NCI-H748 (cell line): ENCODE data around the gene PRKN.

Experiments used
- DNase-seq: peaks from one replicate; lab custom pipeline; 2025; ENCODE audit not compliant: unreplicated experiment; lab: John Stamatoyannopoulos, UW

PRKN gene

DNA sequence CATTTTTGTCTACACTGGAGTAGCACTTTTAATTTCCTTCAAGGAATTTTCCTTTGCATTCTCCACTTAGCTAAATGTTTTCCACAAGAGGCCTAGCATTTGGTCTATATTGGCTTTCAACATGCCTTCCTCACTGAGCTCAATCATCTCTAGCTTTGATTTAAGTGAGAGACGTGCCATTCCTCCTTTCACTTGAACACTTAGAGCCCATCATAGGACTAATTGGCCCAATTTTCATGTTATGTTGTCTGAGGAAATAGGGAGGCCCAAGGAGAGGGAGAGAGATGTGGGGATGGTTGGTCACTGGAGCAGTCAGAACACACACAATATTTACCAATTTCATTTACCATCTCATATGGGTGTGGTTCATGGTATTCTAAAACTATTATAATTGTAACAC is 645.0 kb downstream of the PRKN start:
- no peak for DNase-seq

DNA sequence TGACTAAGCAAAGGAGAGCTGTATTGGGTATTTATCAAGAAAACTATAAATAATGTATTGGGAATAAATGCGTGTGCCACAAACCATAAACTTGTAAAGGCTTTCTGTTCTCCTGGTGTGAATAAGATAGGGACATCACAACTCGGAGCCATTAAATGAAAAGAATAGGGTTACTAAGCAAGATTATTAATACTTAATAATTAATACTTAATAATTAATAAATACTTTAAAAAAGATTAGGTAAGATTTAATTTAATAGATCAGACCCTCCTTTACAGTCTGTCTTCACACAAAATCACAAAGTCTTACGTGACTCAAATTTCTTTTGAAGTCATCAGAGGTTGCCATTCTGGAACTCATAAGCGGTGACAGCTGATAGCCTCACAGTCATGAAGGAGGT is 648.9 kb downstream of the PRKN start:
- no peak for DNase-seq

DNA sequence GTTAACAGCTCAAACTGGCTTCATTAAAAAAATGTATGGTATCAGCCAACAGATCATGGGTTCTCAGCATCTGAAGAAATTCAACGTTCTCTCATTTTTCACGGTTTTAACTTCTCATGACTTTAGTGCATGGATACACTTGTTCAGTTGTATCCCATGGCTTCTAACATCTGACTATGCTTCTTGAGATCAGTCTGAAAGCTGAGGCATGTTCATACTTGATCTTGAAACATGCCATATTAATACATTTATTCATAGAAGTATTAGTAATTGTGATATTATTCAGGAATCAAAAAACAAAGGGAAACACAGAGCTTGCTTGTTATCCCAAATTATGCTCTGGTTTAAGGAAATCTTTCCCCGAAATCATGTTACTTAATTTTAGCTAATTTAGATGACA is 649.4 kb downstream of the PRKN start:
- no peak for DNase-seq

GRCh38 chr6:162076816-162077215 is 650.8 kb downstream of the PRKN start:
- no peak for DNase-seq

DNA sequence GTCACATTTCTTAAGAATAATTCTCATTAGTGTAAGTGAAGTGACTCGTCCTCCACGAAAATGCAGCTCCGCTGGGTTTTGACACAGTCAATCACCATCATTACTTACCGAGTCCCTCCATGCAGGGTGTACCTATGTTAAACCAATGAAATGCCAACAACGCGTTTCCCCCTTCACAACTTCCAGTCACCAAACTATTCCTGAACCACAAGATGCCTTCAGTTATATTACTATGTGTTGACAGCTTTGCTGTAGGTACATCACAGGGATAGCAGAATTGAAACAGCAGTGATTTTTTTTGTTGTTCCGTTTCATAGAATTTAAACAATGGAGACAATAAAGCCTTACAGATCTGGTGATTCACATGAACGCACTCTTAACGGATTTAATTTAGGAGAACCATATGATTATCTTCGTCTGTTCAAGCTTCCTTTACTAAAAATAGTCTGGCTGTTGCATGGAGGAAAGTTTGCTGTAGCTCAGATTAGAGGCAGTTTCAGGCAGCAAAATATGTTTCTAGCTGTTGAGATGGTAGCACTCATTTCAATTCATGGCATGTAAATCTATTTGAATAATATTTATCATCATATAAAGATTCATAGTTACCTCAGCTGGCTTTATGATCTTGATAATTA is 652.8 kb downstream of the PRKN start:
- DNase-seq = no peak

DNA sequence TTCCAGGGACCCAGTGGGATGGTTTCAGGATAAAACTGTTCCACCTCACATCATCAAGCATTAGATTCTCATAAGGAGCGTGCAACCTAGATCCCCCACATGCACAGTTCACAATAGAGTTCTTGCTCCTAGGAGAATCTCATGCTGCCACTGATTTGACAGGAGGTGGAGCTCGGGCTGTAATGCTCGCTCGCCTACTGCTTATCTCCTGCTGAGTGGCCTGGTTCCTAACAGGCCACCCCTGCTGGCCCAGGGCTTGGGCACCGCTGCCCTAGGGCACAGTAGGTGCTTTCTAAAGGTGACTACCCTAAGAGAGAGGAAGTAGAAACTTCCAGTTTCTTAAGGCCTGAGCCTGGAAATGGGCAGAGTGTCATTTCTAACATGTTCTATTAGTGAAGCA is 656.9 kb downstream of the PRKN start:
- DNase-seq = no peak

GRCh38 chr6:162069995-162070394 is 657.6 kb downstream of the PRKN start:
- no peak for DNase-seq

GRCh38 chr6:162068340-162068739 is 659.2 kb downstream of the PRKN start:
- no peak for DNase-seq

GRCh38 chr6:162063666-162064065 is 663.9 kb downstream of the PRKN start:
- DNase-seq = no peak

- no peak for DNase-seq
These were observed 669.2 kb downstream of the PRKN start for GRCh38 chr6:162058281-162058875.

DNA sequence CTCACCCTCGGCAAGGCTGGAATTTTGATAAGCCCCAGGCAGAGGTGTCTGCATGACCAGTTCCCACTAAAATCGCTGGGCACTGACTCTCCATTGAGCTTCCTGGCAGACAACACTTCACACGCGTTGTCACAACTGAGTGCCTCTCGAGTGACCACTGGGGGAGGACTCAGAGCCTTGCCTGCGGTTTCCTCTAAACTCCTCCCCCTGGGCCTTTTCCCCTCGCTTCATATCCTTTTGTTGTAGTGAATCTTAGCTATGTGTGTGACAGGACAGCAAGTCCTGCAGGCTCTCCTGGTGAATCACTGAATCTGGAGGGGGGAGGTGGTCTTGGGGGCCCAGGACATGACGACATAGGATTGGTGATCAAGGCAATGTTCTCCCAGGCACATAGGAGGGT is 670.8 kb downstream of the PRKN start:
- DNase-seq = no peak

- DNase-seq = no peak
These were observed 671.5 kb downstream of the PRKN start for GRCh38 chr6:162056061-162056460.

DNA sequence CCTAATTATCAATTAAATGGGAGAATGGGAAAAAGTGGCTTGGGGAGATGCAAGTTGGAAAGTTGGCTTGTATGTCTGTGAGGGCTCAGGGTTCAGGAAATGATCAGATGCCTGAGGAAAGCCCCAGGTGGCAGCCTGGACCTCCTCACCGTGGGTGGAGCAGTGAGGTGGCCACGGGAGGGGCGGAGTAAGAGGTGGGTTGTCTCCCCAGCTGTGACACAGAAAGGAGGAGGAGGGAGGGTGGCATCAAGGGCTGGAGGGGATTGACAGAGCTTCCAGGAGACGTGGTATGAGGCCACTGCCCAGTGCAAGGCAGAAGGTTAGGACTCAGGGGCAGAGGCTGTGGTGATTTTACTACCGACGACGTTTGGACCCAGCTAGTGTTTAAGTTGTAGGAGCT is 672.2 kb downstream of the PRKN start:
- DNase-seq = no peak

GRCh38 chr6:162053084-162053483 is 674.5 kb downstream of the PRKN start:
- DNase-seq = no peak

DNA sequence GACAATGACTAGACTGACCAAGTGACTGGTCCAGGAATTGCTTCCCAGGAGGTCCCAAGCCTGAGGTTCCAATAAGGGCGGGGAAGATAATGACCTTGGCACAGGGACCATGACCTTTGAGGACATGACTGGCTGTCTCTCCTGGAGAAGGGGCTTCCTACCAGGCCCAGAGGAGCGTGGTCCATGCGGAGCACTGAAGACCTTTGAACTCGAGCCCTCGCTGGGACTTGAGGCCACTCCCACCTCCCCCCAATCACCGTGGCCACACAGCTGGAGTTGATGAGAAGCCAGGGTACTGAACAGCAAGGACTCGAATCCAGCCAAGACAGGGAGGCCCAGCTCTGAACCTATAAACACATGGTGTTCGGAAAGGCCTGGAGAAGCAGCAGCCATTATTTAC is 677.0 kb downstream of the PRKN start:
- no peak for DNase-seq

- DNase-seq = no peak
These were observed 681.2 kb downstream of the PRKN start for GRCh38 chr6:162046324-162046723.

DNA sequence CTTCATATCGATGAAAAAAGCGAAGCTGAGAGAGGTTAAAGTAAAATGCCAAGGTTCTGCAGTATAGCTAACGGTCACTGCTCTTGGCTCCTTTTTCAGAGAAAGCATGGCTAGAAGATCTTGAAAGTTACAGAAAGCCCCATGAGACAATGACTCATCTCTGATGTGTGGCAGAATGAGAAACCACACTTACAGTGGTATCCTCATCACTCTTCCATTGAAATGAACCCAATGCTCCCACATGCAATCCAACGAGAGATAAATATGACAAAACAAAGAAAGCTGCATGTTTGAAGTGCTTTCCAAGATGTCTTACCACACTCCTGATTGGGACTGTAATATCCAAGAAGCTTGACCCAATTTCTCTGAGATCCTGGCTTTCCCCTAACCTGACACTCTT is 694.9 kb downstream of the PRKN start:
- no peak for DNase-seq

GRCh38 chr6:162029873-162030576 is 697.5 kb downstream of the PRKN start:
- DNase-seq = no peak

DNA sequence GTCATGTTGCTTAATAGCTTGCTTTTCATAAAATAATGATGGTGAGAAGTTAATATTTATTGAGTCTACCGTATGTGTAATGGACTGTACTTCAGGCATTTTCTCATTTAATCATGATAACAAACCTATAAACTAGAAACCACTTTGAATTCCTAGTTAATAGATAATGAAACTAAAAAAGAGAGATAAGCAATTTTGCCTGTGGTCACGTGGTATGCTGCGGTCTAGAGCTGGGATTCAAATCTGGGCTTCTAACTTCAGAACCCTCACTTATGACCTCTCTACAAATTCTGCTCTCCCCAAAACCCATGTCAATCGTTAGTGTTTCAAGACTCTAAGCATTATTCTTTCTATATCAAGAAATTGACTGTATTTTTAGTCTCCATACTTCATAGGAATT is 700.7 kb downstream of the PRKN start:
- no peak for DNase-seq

GRCh38 chr6:162026031-162026430 is 701.5 kb downstream of the PRKN start:
- peak; percentile 19 for DNase-seq

DNA sequence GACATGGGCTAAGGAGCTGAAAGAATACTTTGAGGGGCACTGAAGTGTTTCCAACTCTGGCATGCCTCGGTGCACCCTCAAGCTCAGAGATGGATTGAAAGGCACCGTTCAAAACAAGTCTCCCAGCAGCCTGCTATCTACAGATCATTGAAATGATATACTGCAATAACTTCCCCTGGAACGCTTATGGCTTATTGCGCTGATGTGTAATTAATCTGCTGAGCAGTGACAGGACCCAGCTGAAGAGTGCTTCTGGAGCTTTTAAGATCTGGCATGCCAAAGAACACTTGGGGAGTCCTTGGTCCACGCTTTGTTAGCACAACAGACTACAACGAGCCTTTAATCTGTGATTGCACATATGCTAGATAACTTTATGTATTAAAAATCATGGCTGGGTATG is 708.2 kb downstream of the PRKN start:
- no peak for DNase-seq

DNA sequence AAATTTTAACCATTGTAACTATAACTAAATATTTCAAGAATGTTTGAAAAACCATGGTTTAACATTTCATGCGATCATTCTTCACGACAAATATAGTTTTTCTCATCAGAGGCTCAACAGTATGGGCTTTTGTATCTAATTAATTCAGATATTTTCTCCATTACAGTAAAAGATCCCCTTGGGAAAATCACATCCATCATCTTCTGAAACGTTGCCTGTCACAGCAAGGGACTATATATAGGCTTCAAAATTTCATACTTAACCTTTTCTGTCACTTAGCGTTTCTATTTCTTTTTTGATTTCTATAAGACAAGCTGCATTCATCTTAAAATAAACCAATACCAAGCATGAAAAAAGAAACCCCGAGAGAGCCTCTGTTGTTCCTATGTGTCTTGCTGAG is 710.0 kb downstream of the PRKN start:
- no peak for DNase-seq
